T-cell (primary cell): ENCODE measurements around the gene LENG1. TPM values are rescaled to one million over a fixed set of nuclear protein-coding genes. Genes with fewer than 3 reads are reported as not detected.
"Not testable (repeated sequence)": the region's sequence is repeated elsewhere in the genome, so short reads cannot be mapped to it uniquely, and the experiment has no call there.

Experiments
- ATAC-seq, 4 experiments: fragments of 200-7000 bp in 3 of 4; fragments of 150-1000 bp in 1 of 4; cut with Tn5 transposase; replicated peaks in 1 of 4; 1 replicate in 3 of 4; 2 replicates in 1 of 4; pipeline ENCODE4 v1.10.0; 2021; ENCODE audit warnings: moderate library complexity in 3 of 4, mild to moderate bottlenecking in 2 of 4, moderate number of reproducible peaks in 1 of 4
- CTCF ChIA-PET, 2 donors: fragments of 300-600 bp; sonication (Branson Sonifier 250); formaldehyde crosslinking; loops; one replicate each; lab custom pipeline; 2022; ENCODE audit warnings: antibody characterized with exemption in 2 of 2; lab: Charles Lee
- POLR2A ChIA-PET, 2 donors: fragments of 300-600 bp; sonication (Branson Sonifier 250); formaldehyde crosslinking; loops; one replicate each; lab custom pipeline; 2022; ENCODE audit warnings: antibody characterized with exemption in 2 of 2; lab: Charles Lee
- DNase-seq, 35 experiments: peaks; one replicate each; pipeline versions ENCODE4 v3.0.0 to v3.0.0-alpha.2; 2013 to 2023
- H3K27ac ChIP-seq: one replicate; pipeline ENCODE4 v1.5.1; 2013; ENCODE audit warnings: low read length
- H3K27me3 ChIP-seq, 2 experiments: replicated peaks in 1 of 2; 1 replicate in 1 of 2; 2 replicates in 1 of 2; pipeline versions ENCODE4 v1.6.1 to v1.7.0; 2013; ENCODE audit warnings: low read length in 1 of 2, mixed read lengths in 1 of 2; ENCODE audit not compliant: control insufficient read depth in 2 of 2, insufficient read depth in 2 of 2; ENCODE audit errors: extremely low read depth in 1 of 2
- H3K36me3 ChIP-seq, 2 donors: 1 replicate in 1 of 2; 2 replicates in 1 of 2; pipeline versions ENCODE4 v1.6.1 to v1.7.0; 2013; ENCODE audit warnings: low read length in 1 of 2; ENCODE audit not compliant: control insufficient read depth in 2 of 2, insufficient read depth in 1 of 2; ENCODE audit errors: extremely low read depth in 1 of 2
- H3K4me1 ChIP-seq, 2 experiments: 1 replicate in 1 of 2; 2 replicates in 1 of 2; pipeline versions ENCODE4 v1.6.1 to v1.7.0; 2013; ENCODE audit warnings: low read length in 2 of 2, mixed read lengths in 1 of 2; ENCODE audit not compliant: insufficient read depth in 2 of 2, control insufficient read depth in 1 of 2; ENCODE audit errors: extremely low read depth in 1 of 2
- H3K4me3 ChIP-seq, 2 donors: 1 replicate in 1 of 2; 2 replicates in 1 of 2; pipeline versions ENCODE4 v1.5.1 to v1.7.0; 2013; ENCODE audit warnings: mild to moderate bottlenecking in 2 of 2, low read length in 1 of 2, moderate library complexity in 1 of 2; ENCODE audit not compliant: control insufficient read depth in 1 of 2; ENCODE audit errors: extremely low read depth in 1 of 2
- H3K9me3 ChIP-seq: 2 replicates; pipeline ENCODE4 v1.7.0; 2013
- H3K27ac Mint-ChIP-seq, 2 donors: one replicate each; pipeline ENCODE4 v1.8.0; 2020 to 2021; ENCODE audit warnings: mild to moderate bottlenecking in 2 of 2, mixed read lengths in 2 of 2
- H3K27me3 Mint-ChIP-seq, 2 donors: one replicate each; pipeline ENCODE4 v1.8.0; 2021 to 2022; ENCODE audit warnings: mixed read lengths in 2 of 2
- H3K36me3 Mint-ChIP-seq: one replicate; pipeline ENCODE4 v1.8.0; 2021; ENCODE audit warnings: mixed read lengths
- H3K4me1 Mint-ChIP-seq, 3 donors: one replicate each; pipeline ENCODE4 v1.8.0; 2020 to 2022; ENCODE audit warnings: mixed read lengths in 3 of 3, mild to moderate bottlenecking in 1 of 3
- H3K4me3 Mint-ChIP-seq, 3 donors: one replicate each; pipeline ENCODE4 v1.8.0; 2020 to 2022; ENCODE audit warnings: mild to moderate bottlenecking in 3 of 3, mixed read lengths in 3 of 3, moderate library complexity in 3 of 3
- H3K9me3 Mint-ChIP-seq, 3 donors: one replicate each; pipeline ENCODE4 v1.8.0; 2020 to 2022; ENCODE audit warnings: mixed read lengths in 3 of 3
- WGBS: methylation state at CpG from one replicate; pipeline ENCODE4 v1.1.5; 2013; ENCODE audit warnings: missing lambda C conversion rate; ENCODE audit not compliant: insufficient coverage; 5-methylcytosine and 5-hydroxymethylcytosine counted together
- total RNA-seq, 35 experiments: library from RNA in 6 of 35; stranded (reverse) in 6 of 35; fragments of 120-200 nt in 1 of 35; gene quantifications; one replicate each; pipeline versions ENCODE4 v1.2.1 to v1.2.4 and lab custom pipeline; 2013 to 2026

LENG1 gene
- total RNA-seq, 5 donors from 2014 or later (not counting 1 experiment from before 2014, with no cell fraction given) = 8.4 to 21.5 (median 19.2) TPM

DNA sequence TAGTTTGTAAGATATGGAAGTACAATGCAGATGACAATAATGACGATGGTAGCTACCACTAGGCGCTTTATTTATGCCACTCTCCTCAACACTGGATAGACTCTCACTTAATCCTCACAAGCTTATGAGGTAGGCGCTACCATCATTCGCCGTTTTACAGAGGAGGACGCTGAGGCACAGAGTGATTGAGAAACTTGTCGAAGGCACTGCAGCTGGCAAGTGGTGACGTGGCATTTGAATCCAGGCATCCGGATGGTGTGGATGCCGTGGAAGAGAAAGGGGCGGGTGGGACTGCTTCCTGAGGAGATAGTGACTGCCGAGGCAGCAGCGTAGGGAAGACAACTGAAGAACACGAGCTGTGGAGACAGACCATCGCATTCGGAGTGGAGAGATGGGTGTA is 39.9 kb upstream of the LENG1 start:
- H3K9me3 ChIP-seq = no peaks in the 10 kb centered on the region
- Mint-ChIP-seq H3K4me3 (peak overlapping the region; percentile 60 to 96 (median 70)), H3K4me1 (peaks cover 39 to 46% (median 43%) of the 10 kb centered on the region in 3 donors), H3K36me3 (peaks cover 36% of the 10 kb centered on the region), H3K9me3 (no peaks in the 10 kb centered on the region), H3K27me3 (no peaks in the 10 kb centered on the region), H3K27ac (peak overlapping the region in 1 of 2 donors; percentile 17)
- no peak overlapping the region for H3K27ac ChIP-seq
- peaks cover 24 to 40% of the 10 kb centered on the region in 2 experiments for H3K4me1 ChIP-seq
- no peak overlapping the region for H3K4me3 ChIP-seq
- H3K36me3 ChIP-seq = peaks cover 4 to 38% of the 10 kb centered on the region in 2 donors
- POLR2A ChIA-PET = interaction anchor here in 1 of 2 donors (0.7 to 1.5 kb wide), 3 partner anchors 10 to 62 kb away, joined by 3 to 9 read pairs (median 5); partner anchors contain the start of gene CNOT3
- CTCF ChIA-PET = no interaction called here
- DNase-seq (no peak), ATAC-seq (no peak)
- WGBS = 94% methylated on average over 10 of the region's 16 CpGs
- no peaks in the 10 kb centered on the region for H3K27me3 ChIP-seq

DNA sequence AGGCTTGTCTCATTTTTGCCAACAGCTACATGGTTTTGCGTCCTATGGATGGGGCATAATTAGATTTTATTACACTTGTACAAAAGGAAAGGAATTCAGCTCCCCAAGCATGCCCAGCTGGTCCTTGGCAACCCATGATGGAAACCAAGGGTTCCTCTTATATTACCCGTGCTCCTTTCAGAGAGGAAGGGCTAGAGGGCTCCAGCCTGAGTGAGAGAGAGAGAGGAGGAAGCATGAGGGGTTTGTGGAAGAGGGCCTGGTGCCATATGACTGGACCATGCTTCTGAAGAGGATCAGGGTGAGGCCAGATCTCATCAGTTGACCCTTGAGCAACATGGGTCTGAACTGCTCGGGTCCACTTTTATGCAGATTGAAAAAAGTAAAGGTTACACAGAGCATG is 37.6 kb upstream of the LENG1 start:
- ChIA-PET CTCF (no interaction called here), POLR2A (no interaction called here)

DNA sequence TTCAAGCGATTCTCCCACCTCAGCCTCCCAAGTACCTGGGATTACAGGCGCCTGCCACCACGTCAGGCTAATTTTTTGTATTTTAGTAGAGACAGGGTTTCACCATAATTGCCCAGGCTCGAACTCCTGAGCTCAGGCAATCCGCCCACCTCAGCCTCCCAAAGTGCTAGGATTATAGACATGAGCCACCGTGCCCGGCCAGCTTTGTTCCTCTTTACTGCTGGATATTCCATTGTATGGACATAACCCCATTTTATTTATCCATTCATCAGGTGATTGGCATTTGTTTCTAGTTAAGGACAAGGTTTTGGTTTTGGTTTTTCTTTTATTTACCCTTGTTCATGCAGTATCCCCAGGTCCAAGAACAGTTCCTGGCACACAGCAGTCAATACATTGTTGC is 37.0 kb upstream of the LENG1 start:
- Histone ChIP-seq H3K4me1 (peaks cover 12 to 23% of the 10 kb centered on the region in 2 experiments), H3K36me3 (peaks cover 0 to 28% of the 10 kb centered on the region in 2 donors), H3K4me3 (no peak overlapping the region), H3K27me3 (no peaks in the 10 kb centered on the region), H3K27ac (no peak overlapping the region), H3K9me3 (no peaks in the 10 kb centered on the region)
- Mint-ChIP-seq H3K36me3 (peaks cover 19% of the 10 kb centered on the region), H3K9me3 (no peaks in the 10 kb centered on the region), H3K27me3 (no peaks in the 10 kb centered on the region), H3K27ac (no peak overlapping the region), H3K4me1 (peaks cover 30 to 39% (median 37%) of the 10 kb centered on the region in 3 donors), H3K4me3 (no peak overlapping the region)
- ChIA-PET POLR2A (no interaction called here), CTCF (no interaction called here)
- no peak for ATAC-seq
- 80% methylated on average over 1 of the region's 7 CpGs for WGBS
- DNase-seq = no peak

More for the DNA sequence above, 37.6 kb upstream of the LENG1 start:
- Histone ChIP-seq H3K27ac (no peak overlapping the region), H3K36me3 (peaks cover 0 to 32% of the 10 kb centered on the region in 2 donors), H3K27me3 (no peaks in the 10 kb centered on the region), H3K4me1 (peaks cover 12 to 23% of the 10 kb centered on the region in 2 experiments), H3K9me3 (no peaks in the 10 kb centered on the region), H3K4me3 (no peak overlapping the region)
- Mint-ChIP-seq H3K9me3 (no peaks in the 10 kb centered on the region), H3K36me3 (peaks cover 24% of the 10 kb centered on the region), H3K27ac (no peak overlapping the region), H3K4me3 (no peak overlapping the region), H3K27me3 (no peaks in the 10 kb centered on the region), H3K4me1 (peaks cover 30 to 39% (median 37%) of the 10 kb centered on the region in 3 donors)
- 93% methylated on average over 1 of the region's 3 CpGs for WGBS
- no peak for ATAC-seq
- DNase-seq = no peak

DNA sequence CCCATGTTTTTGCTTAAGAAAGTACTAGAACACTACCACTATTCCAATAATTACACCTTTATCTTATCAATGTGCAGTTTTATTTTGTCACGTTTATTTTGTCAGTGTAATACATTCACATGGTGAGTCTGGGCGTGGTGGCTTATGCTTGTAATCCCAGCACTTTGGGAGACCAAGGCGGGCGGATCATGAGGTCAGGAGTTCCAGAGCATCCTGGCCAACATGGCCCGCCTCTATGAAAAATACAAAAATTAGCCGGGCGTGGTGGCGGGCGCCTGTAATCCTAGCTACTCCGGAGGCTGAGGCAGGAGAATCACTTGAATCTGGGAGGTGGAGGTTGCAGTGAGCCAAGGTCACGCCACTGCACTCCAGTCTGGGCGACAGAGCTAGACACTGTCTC is 34.9 kb upstream of the LENG1 start:
- 100% methylated on average over 5 of the region's 12 CpGs for WGBS
- H3K27ac Mint-ChIP-seq, H3K4me3 Mint-ChIP-seq, H3K9me3 Mint-ChIP-seq, ATAC-seq, CTCF ChIA-PET, H3K9me3 ChIP-seq, H3K27ac ChIP-seq, H3K27me3 Mint-ChIP-seq, H3K27me3 ChIP-seq, H3K4me3 ChIP-seq, DNase-seq: not testable (repeated sequence)
- POLR2A ChIA-PET = interaction anchor here in 1 of 2 donors (0.6 kb wide), 1 partner anchor 89 kb away, joined by 11 read pairs; no protein-coding TSS in a partner anchor
- H3K4me1 Mint-ChIP-seq = peaks cover 23 to 33% (median 26%) of the 10 kb centered on the region in 3 donors
- H3K36me3 Mint-ChIP-seq = peaks cover 13% of the 10 kb centered on the region
- Histone ChIP-seq H3K36me3 (peaks cover 0 to 28% of the 10 kb centered on the region in 2 donors), H3K4me1 (peaks cover 5 to 16% of the 10 kb centered on the region in 2 experiments)

DNA sequence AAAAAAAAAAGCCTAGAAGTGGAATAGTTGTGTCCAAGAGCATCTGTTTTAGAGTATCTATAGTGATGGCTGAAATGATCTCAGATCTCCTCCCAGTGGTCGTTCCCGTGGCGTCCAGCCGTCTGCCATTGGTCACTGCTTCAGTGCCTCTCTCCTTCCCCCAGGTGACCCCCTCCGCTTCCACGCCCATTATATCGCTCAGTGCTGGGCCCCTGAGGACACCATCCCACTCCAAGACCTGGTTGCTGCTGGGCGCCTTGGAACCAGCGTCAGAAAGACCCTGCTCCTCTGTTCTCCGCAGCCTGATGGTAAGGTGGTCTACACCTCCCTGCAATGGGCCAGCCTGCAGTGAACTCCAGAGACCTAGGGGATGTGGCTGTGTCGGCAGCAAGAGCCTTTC is 33.5 kb upstream of the LENG1 start:
- DNase-seq (no peak), ATAC-seq (no peak)
- H3K27me3 ChIP-seq = no peaks in the 10 kb centered on the region
- CTCF ChIA-PET = no interaction called here
- POLR2A ChIA-PET = no interaction called here
- no peaks in the 10 kb centered on the region for H3K9me3 Mint-ChIP-seq
- peaks cover 30 to 39% (median 31%) of the 10 kb centered on the region in 3 donors for H3K4me1 Mint-ChIP-seq
- peak overlapping the region; percentile 54 to 92 (median 59) for H3K4me3 Mint-ChIP-seq
- peaks cover 13% of the 10 kb centered on the region for H3K36me3 Mint-ChIP-seq
- H3K4me1 ChIP-seq = peaks cover 12 to 26% of the 10 kb centered on the region in 2 experiments
- peak overlapping the region; percentile 34 to 49 for H3K27ac Mint-ChIP-seq
- 98% methylated on average over 10 of the region's 11 CpGs for WGBS
- H3K9me3 ChIP-seq = no peaks in the 10 kb centered on the region
- no peaks in the 10 kb centered on the region for H3K27me3 Mint-ChIP-seq
- H3K27ac ChIP-seq = no peak overlapping the region
- H3K36me3 ChIP-seq = peaks cover 0 to 28% of the 10 kb centered on the region in 2 donors
- no peak overlapping the region for H3K4me3 ChIP-seq

DNA sequence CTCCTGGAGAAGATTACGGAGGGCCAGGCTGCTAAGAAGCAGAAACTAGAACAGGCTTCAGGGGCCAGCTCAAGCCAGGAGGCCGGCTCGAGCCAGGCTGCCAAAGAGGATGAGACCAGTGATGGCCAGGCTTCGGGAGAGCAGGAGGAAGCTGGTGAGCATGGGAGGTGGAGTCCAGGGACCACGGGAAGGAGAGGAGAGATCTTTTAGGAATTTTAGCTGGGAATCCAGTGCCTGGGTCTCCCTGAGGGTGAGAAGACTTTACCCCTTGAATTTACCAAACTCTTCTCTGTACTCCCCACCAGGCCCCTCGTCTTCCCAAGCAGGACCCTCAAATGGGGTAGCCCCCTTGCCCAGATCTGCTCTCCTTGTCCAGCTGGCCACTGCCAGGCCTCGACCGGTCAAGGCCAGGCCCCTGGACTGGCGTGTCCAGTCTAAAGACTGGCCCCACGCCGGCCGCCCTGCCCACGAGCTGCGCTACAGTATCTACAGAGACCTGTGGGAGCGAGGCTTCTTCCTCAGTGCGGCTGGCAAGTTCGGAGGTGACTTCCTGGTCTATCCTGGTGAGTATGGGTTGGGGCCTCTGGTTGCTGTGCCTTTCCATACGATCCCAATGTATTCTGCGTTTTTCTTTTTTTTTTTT is 32.4 kb upstream of the LENG1 start:
- peaks cover 40 to 50% (median 41%) of the 10 kb centered on the region in 3 donors for H3K4me1 Mint-ChIP-seq
- H3K9me3 Mint-ChIP-seq = no peaks in the 10 kb centered on the region
- Histone ChIP-seq H3K27ac (peak overlapping the region; percentile 70), H3K4me3 (peak overlapping the region; percentile 79 to 84), H3K36me3 (peaks cover 2 to 28% of the 10 kb centered on the region in 2 donors), H3K27me3 (no peaks in the 10 kb centered on the region), H3K9me3 (no peaks in the 10 kb centered on the region), H3K4me1 (peaks cover 17 to 27% of the 10 kb centered on the region in 2 experiments)
- WGBS = 70% methylated on average over 11 of the region's 19 CpGs
- peak overlapping the region; percentile 87 to 92 (median 92) for H3K4me3 Mint-ChIP-seq
- H3K27ac Mint-ChIP-seq = peak overlapping the region; percentile 85 to 89
- ChIA-PET CTCF (interaction anchor here (0.6 to 3.2 kb wide), 4 partner anchors 9 to 55 kb away, joined by 4 to 26 read pairs (median 8); partner anchors contain the start of genes CNOT3 (in 1 of the 2), LENG1 (in 1 of the 2) and RPS9 (in 1 of the 2)), POLR2A (interaction anchor here in 1 of 2 donors (2.1 kb wide), 1 partner anchor 55 kb away, joined by 7 read pairs; the partner anchor contains the start of gene CNOT3)
- no peak for DNase-seq
- ATAC-seq = no peak
- H3K27me3 Mint-ChIP-seq = no peaks in the 10 kb centered on the region
- peaks cover 13% of the 10 kb centered on the region for H3K36me3 Mint-ChIP-seq
